Hepatocyte (in vitro differentiated cells): ENCODE measurements around the gene SPATA2. TPM values are rescaled to one million over a fixed set of nuclear protein-coding genes. Genes with fewer than 3 reads are reported as not detected.

Experiments
- DNase-seq: peaks from one replicate; pipeline ENCODE4 v3.0.0-alpha.2; 2016; ENCODE audit warnings: low spot score
- H2AFZ ChIP-seq: fragments of 200-600 bp; sonication (generic); 2 replicates; pipeline ENCODE4 v1.6.0; 2016; ENCODE audit warnings: antibody characterized with exemption, mild to moderate bottlenecking
- H3K27ac ChIP-seq: fragments of 200-600 bp; sonication (generic); 2 replicates; pipeline ENCODE4 v1.5.1; 2016; ENCODE audit warnings: mild to moderate bottlenecking
- H3K27me3 ChIP-seq: fragments of 200-600 bp; sonication (generic); 2 replicates; pipeline ENCODE4 v1.6.1; 2016
- H3K36me3 ChIP-seq: fragments of 200-600 bp; sonication (generic); replicated peaks from 2 replicates; pipeline ENCODE4 v1.5.1; 2016; ENCODE audit warnings: low read depth; ENCODE audit not compliant: insufficient read depth
- H3K4me1 ChIP-seq: fragments of 200-600 bp; sonication (generic); 2 replicates; pipeline ENCODE4 v1.5.1; 2016; ENCODE audit warnings: mild to moderate bottlenecking, moderate library complexity; ENCODE audit not compliant: insufficient read depth
- H3K4me2 ChIP-seq: fragments of 200-600 bp; sonication (generic); 2 replicates; pipeline ENCODE4 v1.6.0; 2016
- H3K4me3 ChIP-seq: fragments of 200-600 bp; sonication (generic); 2 replicates; pipeline ENCODE4 v1.5.1; 2016; ENCODE audit warnings: mild to moderate bottlenecking
- H3K79me2 ChIP-seq: fragments of 200-600 bp; sonication (generic); 2 replicates; pipeline ENCODE4 v1.6.0; 2017; ENCODE audit warnings: mild to moderate bottlenecking
- H3K9me2 ChIP-seq: fragments of 200-600 bp; sonication (generic); replicated peaks from 2 replicates; pipeline ENCODE4 v1.6.0; 2017; ENCODE audit warnings: mild to moderate bottlenecking; ENCODE audit not compliant: insufficient read depth
- H3K9me3 ChIP-seq: fragments of 200-600 bp; sonication (generic); 2 replicates; pipeline ENCODE4 v1.5.1; 2016; ENCODE audit warnings: low read depth, mild to moderate bottlenecking
- H4K20me1 ChIP-seq: fragments of 200-600 bp; sonication (generic); 2 replicates; pipeline ENCODE4 v1.6.0; 2016; ENCODE audit warnings: mild to moderate bottlenecking; ENCODE audit not compliant: insufficient read depth, poor library complexity, severe bottlenecking
- EZH2 ChIP-seq: fragments of 200-600 bp; sonication (generic); IDR thresholded peaks from 2 replicates; pipeline ENCODE4 v1.6.1; 2016; ENCODE audit warnings: antibody characterized with exemption, mild to moderate bottlenecking, borderline replicate concordance
- EZH2phosphoT487 ChIP-seq: fragments of 200-600 bp; sonication (generic); IDR thresholded peaks from one replicate; pipeline ENCODE4 v1.6.1; 2018; ENCODE audit warnings: antibody characterized with exemption, mild to moderate bottlenecking, low read depth, moderate library complexity; ENCODE audit not compliant: unreplicated experiment, severe bottlenecking
- WGBS: methylation state at CpG from one replicate; pipeline ENCODE4 v1.1.6; 2016; ENCODE audit warnings: low lambda C conversion rate; ENCODE audit errors: missing lambda C conversion rate; 5-methylcytosine and 5-hydroxymethylcytosine counted together
- polyA plus RNA-seq: library from polyadenylated mRNA; unstranded; fragments of >200 nt; fragmentation: Nextera tagmentation; extraction: Ambion mirVana; gene quantifications from 2 replicates; pipeline ENCODE4 v1.2.1, GENCODE V29; 2016
- total RNA-seq: library from RNA; depleted of rRNA; stranded (reverse); fragments of >200 nt; gene quantifications from 2 replicates; pipeline ENCODE4 v1.2.3, GENCODE V29; 2014
- TF ChIP-seq, protein P1 (sequence below): fragments of 200-600 bp; sonication (generic); IDR thresholded peaks from 2 replicates; pipeline ENCODE4 v1.5.1; 2016; ENCODE audit warnings: antibody characterized with exemption, mild to moderate bottlenecking; ENCODE audit not compliant: poor library complexity

Gene SPATA2
- total and polyA plus RNA-seq, 2 experiments from 2014 or later, result 5.9 to 9.6 TPM

DNA sequence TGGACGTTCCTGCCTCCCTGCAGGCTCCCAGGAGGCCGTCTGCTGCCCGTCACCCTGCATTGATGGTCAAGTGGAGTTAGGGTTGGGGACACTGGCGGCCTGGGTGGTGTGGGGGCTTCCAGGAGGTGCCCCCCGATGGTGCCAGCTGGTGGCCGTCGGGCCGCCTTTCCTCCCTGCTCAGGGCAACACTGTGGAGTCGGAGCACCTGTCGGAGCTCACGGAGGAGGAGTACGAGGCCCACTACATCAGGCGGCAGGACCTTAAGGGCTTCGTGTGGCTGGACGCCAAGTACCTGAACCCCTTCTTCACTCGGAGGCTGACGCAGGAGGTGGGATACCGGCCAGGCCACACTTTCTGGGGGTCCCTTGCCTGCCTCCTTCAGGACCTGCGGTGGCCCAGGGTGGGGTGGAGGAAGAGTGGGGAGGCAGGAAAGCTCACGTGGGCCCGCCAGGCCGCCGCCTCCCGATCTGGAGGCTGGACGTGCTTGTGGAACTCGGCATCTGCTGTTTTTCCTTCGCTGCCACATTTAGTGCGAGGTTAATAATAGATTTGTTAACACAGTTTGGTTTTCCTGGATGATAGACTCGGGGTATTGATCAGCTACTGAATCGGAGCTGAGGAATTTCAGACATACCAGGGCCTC, 28.6 kb downstream of the SPATA2 start:
- WGBS, result 94% methylated on average over 30 of the region's 30 CpGs
- no peaks in the 10 kb centered on the region for H3K9me3 ChIP-seq
- no peaks in the 10 kb centered on the region for H3K36me3 ChIP-seq

GRCh38 chr20:49885558-49886332, 29.6 kb downstream of the SPATA2 start:
- WGBS, result 86% methylated on average over 16 of the region's 16 CpGs
- H3K4me3 ChIP-seq, result no peak overlapping the region
- no peaks in the 10 kb centered on the region for H3K9me3 ChIP-seq
- H2AFZ ChIP-seq, result no peak overlapping the region
- no peaks in the 10 kb centered on the region for H3K79me2 ChIP-seq
- H3K4me1 ChIP-seq, result no peaks in the 10 kb centered on the region
- no peaks in the 10 kb centered on the region for H3K36me3 ChIP-seq
- no peak overlapping the region for H3K27ac ChIP-seq
- H4K20me1 ChIP-seq, result no peaks in the 10 kb centered on the region
- no peaks in the 10 kb centered on the region for H3K27me3 ChIP-seq
- no peak overlapping the region for H3K4me2 ChIP-seq
- H3K9me2 ChIP-seq, result no peaks in the 10 kb centered on the region
- TF ChIP-seq EZH2 (no peak), EZH2phosphoT487 (no peak)
- TF ChIP-seq, protein P1, sequence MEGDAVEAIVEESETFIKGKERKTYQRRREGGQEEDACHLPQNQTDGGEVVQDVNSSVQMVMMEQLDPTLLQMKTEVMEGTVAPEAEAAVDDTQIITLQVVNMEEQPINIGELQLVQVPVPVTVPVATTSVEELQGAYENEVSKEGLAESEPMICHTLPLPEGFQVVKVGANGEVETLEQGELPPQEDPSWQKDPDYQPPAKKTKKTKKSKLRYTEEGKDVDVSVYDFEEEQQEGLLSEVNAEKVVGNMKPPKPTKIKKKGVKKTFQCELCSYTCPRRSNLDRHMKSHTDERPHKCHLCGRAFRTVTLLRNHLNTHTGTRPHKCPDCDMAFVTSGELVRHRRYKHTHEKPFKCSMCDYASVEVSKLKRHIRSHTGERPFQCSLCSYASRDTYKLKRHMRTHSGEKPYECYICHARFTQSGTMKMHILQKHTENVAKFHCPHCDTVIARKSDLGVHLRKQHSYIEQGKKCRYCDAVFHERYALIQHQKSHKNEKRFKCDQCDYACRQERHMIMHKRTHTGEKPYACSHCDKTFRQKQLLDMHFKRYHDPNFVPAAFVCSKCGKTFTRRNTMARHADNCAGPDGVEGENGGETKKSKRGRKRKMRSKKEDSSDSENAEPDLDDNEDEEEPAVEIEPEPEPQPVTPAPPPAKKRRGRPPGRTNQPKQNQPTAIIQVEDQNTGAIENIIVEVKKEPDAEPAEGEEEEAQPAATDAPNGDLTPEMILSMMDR, result no peak
- no peak for DNase-seq

More for the DNA sequence above, 28.6 kb downstream of the SPATA2 start:
- Histone ChIP-seq H3K27me3 (no peaks in the 10 kb centered on the region), H3K4me2 (no peak overlapping the region), H4K20me1 (no peaks in the 10 kb centered on the region), H3K27ac (no peak overlapping the region), H3K9me2 (no peaks in the 10 kb centered on the region), H3K4me1 (no peaks in the 10 kb centered on the region), H3K79me2 (no peaks in the 10 kb centered on the region), H2AFZ (no peak overlapping the region), H3K4me3 (no peak overlapping the region)
- TF ChIP-seq, protein P1, result no peak
- TF ChIP-seq EZH2, result no peak
- no peak for TF ChIP-seq EZH2phosphoT487
- DNase-seq, result no peak

- H4K20me1 ChIP-seq, result no peaks in the 10 kb centered on the region
- DNase-seq, result no peak
- no peaks in the 10 kb centered on the region for H3K27me3 ChIP-seq
- no peaks in the 10 kb centered on the region for H3K36me3 ChIP-seq
- no peaks in the 10 kb centered on the region for H3K9me3 ChIP-seq
- no peaks in the 10 kb centered on the region for H3K9me2 ChIP-seq
- no peak overlapping the region for H2AFZ ChIP-seq
- no peak overlapping the region for H3K4me2 ChIP-seq
- TF ChIP-seq EZH2 (no peak), EZH2phosphoT487 (no peak)
- TF ChIP-seq, protein P1, result no peak
- H3K79me2 ChIP-seq, result no peaks in the 10 kb centered on the region
- H3K27ac ChIP-seq, result no peak overlapping the region
- H3K4me1 ChIP-seq, result no peaks in the 10 kb centered on the region
- H3K4me3 ChIP-seq, result no peak overlapping the region
- WGBS, result 94% methylated on average over 10 of the region's 10 CpGs
These were observed 32.0 kb downstream of the SPATA2 start for GRCh38 chr20:49883246-49883802.
